IPS-11a (cell line): ENCODE data around the gene SETDB2.
"Not testable (repeated sequence)": the region's sequence is repeated elsewhere in the genome, so short reads cannot be mapped to it uniquely, and the experiment has no call there.

ENCODE experiments used
- H3K4me3 ChIP-seq: one replicate; pipeline ENCODE4 v1.5.1; 2013; ENCODE audit warnings: low read depth, low read length, control low read depth

SETDB2 gene

GRCh38 chr13:49464621-49465325 lies 20.7 kb downstream of the SETDB2 start:
- H3K4me3 ChIP-seq, result no peak overlapping the region

GRCh38 chr13:49466292-49466838 lies 22.3 kb downstream of the SETDB2 start:
- H3K4me3 ChIP-seq, result no peak overlapping the region

GRCh38 chr13:49472186-49472585 lies 28.1 kb downstream of the SETDB2 start:
- no peak overlapping the region for H3K4me3 ChIP-seq

GRCh38 chr13:49476529-49476928 lies 32.5 kb downstream of the SETDB2 start:
- no peak overlapping the region for H3K4me3 ChIP-seq

GRCh38 chr13:49481788-49482187 lies 37.7 kb downstream of the SETDB2 start:
- no peak overlapping the region for H3K4me3 ChIP-seq

GRCh38 chr13:49488563-49488962 lies 44.5 kb downstream of the SETDB2 start:
- H3K4me3 ChIP-seq, result no peak overlapping the region

- H3K4me3 ChIP-seq, result no peak overlapping the region
These were observed 50.6 kb downstream of the SETDB2 start for GRCh38 chr13:49494645-49495044.

GRCh38 chr13:49495783-49496762 lies 52.0 kb downstream of the SETDB2 start, which contains the start of gene PHF11:
Gene PHF11, plus strand, starts transcription at chr13:49495953. Its CDS starts 49 bp downstream, at chr13:49496002.
- peak within 1 kb of the TSS; percentile 71 for H3K4me3 ChIP-seq

GRCh38 chr13:49496837-49497236 lies 52.8 kb downstream of the SETDB2 start:
- H3K4me3 ChIP-seq, result not testable (repeated sequence)

- no peak overlapping the region for H3K4me3 ChIP-seq
These were observed 53.2 kb downstream of the SETDB2 start for GRCh38 chr13:49497272-49497671.

- H3K4me3 ChIP-seq, result no peak overlapping the region
These were observed 54.1 kb downstream of the SETDB2 start for GRCh38 chr13:49498206-49498605.

GRCh38 chr13:49499889-49500660 lies 56.0 kb downstream of the SETDB2 start:
- H3K4me3 ChIP-seq, result no peak overlapping the region

GRCh38 chr13:49502954-49503353 lies 58.9 kb downstream of the SETDB2 start:
- H3K4me3 ChIP-seq, result no peak overlapping the region

- H3K4me3 ChIP-seq, result no peak overlapping the region
These were observed 59.9 kb downstream of the SETDB2 start for GRCh38 chr13:49503951-49504350.

GRCh38 chr13:49512578-49512977 lies 68.5 kb downstream of the SETDB2 start:
- H3K4me3 ChIP-seq, result no peak overlapping the region

- no peak overlapping the region for H3K4me3 ChIP-seq
These were observed 72.4 kb downstream of the SETDB2 start for GRCh38 chr13:49516467-49516866.

- H3K4me3 ChIP-seq, result no peak overlapping the region
These were observed 73.4 kb downstream of the SETDB2 start for GRCh38 chr13:49517461-49517860.

GRCh38 chr13:49521224-49521623 lies 77.2 kb downstream of the SETDB2 start:
- H3K4me3 ChIP-seq, result no peak overlapping the region

GRCh38 chr13:49524740-49525501 lies 80.8 kb downstream of the SETDB2 start:
- no peak overlapping the region for H3K4me3 ChIP-seq

- H3K4me3 ChIP-seq, result no peak overlapping the region
These were observed 83.0 kb downstream of the SETDB2 start for GRCh38 chr13:49527123-49527522.
